Measurements from ENCODE around the gene IGSF6.

- no peak for TF ChIP-seq CTCF (conservative IDR thresholded peaks at IDR 0.05; ENCODE audit: low read length)
- no peak for TF ChIP-seq EZH2phosphoT487 (IDR thresholded peaks at IDR 0.05; ENCODE audit: borderline replicate concordance, low read depth, low read length)
These were observed 61.6 kb downstream of the IGSF6 start for GRCh38 chr16:21590796-21591195.

Measured in OCI-LY7 (cell line).